Stimulated activated CD4-positive, alpha-beta T cell treated with anti-CD3 and anti-CD28 coated beads, Interleukin-2, amount 100 ng/mL, for 48 hours (primary cell): ENCODE results near the gene GPI.
"Not testable (repeated sequence)": the region's sequence is repeated elsewhere in the genome, so short reads cannot be mapped to it uniquely, and the experiment has no call there.

ENCODE experiments used
- DNase-seq, 2 donors: peaks; one replicate each; pipeline ENCODE4 v3.0.0-alpha.2; 2020

The GPI gene

DNA sequence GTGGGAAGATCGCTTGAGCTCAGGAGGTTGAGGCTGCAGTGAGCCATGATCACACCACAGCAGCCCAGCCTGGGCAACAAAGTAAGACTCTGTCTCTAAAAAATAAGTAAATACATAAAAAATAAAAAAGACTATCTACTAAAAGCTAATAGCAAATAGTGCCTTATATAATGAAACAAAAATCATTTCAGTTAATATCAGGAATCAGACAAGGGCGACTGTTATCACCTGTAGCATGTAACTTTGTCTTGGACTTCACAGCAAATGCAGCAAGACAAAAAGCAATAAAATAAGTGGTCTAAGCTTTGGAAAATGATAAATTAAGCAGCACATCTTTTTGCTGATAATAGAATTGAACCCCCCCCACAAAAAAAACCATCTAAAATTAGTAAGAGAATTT, 21.2 kb upstream of the GPI start:
- DNase-seq: no peak

DNA sequence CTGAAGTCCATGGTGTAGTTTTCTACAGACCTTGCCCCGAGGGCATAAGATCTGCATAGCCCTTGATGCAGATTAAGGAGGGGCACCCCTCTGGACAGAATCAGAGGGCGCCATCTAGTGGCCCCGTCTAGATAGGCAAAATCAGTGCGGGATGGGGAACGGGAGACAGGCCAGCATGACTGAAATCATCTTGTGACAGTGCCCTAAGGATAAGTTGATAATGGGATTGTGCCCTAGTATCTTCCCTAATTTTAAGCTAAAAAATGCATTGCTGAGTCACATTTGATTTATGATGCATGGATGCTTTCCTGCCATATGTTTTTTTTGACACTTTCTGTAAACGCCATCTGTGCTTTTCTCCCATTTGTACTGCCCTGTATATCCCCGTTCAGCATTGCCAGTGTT, 19.0 kb upstream of the GPI start:
- DNase-seq: peak; percentile 73 to 77

DNA sequence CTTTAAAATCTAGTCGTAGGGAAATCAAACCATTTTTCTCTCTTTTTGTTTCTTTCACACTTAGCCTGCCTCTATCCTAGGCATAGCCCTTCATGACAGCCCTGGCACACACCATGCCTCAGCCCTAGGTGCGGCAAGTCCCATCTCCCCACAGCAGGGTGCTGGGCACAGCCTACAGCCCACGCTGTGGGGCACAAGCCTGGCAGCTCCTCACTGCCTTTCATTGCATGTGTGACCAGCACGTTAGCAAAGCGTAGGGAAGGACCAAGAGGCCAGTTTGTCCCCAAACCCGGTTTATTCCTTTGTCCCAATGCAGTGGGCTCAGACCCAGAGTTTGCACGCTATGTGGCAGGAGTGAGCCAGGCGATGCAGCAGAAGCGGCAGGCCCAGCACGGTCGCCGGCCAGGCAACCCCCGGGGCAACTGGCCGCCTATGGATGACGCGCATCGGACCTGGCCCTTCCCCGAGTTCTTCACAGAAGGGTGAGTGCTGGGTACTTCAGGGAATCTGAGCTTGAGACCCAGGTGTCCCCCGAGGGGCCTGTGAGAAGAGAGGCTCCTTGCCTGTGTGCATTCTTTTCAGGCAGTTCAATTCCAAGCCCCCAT, 17.3 kb upstream of the GPI start:
- DNase-seq: no peak

DNA sequence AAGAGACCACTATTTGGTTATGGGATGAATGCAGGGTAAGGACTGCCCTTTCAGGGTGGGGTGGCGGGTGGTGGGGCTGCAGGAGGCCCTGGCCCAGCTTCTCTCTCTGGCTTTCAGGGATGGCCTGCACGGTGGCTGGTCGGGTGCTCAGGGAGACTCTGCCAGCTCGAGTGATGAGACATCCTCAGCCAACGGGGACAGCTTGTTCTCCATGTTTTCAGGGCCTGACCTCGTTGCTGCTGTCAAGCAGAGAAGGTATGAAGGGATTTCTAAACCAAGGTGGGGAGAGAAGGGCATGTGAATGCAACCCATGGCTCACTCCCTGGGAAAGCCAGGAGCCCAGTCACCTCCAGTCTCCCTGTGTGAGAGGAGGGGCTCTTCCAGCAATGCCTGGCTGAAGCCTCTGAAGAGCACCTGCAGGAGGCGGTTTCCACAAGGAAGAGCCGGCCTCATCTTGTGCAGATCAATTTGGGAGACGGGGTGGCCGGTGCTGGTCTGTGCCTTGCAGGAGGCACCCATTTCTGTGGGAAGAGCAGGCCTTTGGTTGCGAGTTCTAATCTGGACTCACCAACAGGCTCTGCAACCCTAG, 16.0 kb upstream of the GPI start:
- DNase-seq: no peak

DNA sequence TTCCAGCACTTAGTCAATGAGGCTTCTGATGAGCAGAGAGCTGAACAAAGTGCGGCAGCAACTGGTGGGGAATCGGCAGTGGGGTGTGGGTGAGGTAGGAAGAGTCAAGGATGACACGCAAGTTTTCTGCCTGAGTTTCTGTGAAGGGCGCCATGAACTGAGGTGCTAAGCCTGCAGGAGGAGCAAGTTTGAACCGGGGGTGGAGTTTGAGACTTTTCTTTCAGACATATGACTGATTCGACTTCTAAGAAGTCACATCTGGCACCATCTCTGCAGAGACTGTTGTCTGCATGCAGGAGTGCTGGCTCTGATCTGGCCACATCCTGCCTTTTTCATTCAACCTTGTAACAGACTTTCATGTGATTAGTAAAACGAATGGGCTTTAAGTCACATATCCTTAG, 14.8 kb upstream of the GPI start:
- peak in 1 of 2 donors; percentile 44 for DNase-seq

DNA sequence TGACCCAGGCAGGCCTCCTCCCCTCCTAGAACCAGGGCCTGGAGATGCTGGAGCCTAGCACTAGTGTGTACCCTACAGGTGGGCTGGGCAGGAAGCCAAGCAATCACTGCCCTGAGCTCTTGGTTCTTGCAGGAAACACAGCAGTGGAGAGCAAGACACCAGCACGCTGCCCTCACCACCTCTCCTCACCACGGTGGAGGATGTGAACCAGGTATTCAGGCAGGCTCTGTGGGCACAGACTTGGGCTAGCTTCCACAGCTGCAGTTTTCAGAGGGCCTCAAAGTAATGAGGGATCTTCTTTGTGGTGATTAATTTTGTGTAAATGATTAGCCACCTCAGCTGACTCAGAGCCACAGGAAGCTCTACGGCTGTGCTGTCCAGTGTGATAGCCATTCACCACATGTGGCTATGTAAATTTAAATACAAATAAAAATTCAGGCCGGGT, 13.6 kb upstream of the GPI start:
- DNase-seq: no peak

DNA sequence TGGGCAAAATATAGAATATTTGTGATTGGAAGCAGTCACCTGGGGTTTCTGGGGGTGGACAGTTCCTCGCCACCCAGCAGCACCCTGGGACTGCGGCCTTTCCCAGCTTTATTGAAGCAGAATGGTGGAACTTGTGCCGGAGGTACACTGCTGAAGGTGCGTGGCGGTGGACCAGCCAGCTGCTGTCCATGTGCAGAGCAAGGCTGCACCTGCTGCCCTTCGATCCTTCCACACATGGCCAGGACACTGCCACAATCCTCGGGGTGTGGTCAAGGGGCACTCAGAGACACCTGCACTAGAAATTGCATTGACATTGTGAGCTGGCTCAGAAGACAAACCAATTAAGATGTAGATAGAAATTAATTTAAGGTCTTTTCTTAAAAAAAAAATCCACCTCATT, 11.4 kb upstream of the GPI start:
- DNase-seq: no peak

DNA sequence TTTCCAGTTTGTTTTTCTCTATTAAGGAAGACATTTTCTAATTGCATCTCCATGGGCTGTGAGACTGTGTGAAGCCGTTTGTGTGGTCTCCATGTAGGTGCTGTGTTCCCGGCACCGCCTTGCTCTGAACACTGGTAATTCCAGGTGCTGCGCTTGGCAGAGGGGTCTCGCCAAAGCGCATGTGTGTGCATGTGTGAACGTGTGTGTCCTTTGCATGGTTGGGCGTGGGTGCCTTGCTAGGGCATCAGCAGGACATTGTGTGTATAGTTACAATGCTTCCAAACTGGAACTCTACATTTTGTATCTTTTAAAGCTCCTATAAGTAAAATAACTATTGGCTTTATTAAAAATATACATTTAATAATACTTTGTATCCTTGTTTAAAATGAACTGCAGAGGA, 9.8 kb upstream of the GPI start:
- no peak for DNase-seq

DNA sequence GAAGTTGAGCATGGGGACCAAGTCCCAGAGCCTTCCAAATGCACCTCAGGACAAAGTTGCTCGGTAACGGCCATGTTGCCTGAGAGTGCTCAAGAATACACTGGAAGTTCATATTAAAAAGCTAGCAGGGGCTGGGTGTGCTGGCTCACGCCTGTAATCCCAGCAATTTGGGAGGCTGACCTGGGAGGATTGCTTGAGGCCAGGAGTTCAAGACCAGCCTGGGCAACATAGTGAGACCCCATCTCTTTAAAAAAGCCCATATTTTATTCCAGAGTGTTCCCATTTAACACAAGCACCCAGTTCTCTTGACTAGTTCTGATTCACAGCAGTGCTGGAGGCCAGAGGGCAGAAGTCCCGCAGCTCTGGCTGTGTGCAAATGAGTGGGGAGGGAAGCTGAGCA, 8.1 kb upstream of the GPI start:
- DNase-seq: no peak

DNA sequence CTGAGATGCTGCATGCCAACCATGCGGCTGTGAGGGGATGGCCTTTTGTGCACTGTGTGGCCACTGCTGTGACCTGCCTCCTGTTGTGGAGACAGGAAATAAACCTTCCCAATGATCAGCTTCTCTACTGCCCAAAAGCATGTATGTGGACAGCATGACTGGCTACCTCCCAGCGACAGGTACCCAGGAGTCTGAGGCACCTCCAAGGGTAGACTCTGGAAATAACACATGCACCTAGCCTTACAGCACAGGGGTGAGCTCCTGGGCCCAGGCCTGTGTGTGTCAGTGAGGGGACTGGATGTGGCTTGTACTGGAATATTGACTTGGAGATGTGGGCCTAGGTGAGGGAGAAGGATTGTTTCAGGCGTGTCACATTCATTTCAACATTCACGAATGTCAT, 7.6 kb upstream of the GPI start:
- DNase-seq: no peak

DNA sequence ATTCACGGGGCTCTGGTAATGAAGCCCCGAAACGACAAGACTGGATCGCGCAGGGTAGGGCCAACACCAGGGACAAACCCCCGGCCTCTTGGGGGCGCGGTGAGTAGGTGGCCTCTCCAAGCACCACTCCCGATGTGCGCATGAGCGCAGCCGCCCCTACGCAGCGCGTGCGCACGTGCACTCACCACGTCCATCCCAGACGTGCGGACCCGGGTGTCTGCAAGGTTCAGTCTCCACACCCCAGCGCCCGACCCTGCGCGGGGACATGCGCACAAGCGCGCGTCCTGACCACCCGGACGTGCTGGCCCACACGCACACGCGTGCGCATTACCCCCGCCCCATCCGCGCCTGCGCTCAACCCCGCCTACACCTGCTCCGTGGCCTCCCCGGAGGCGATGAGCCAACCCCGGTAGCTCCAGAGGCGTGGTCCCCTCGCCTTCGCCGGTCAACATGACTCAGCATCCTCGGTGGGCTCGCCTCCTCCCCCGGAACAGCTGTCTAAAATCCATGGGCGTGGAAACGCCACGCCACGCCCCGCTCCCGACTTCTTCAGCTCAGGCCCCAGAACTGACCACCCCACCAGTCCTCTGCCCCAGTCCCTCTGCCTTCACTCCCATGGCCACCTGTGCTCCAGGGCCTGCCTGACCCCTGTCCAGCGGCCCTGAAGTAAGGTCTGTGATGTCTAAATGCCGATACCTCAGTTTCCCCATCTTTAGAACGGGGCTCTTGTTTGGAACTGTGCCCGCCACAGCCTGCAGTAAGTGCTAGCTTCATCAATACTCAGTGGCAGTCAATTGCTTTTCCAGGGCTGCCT, 5.6 kb upstream of the GPI start:
- peak; percentile 98 to 99 for DNase-seq

DNA sequence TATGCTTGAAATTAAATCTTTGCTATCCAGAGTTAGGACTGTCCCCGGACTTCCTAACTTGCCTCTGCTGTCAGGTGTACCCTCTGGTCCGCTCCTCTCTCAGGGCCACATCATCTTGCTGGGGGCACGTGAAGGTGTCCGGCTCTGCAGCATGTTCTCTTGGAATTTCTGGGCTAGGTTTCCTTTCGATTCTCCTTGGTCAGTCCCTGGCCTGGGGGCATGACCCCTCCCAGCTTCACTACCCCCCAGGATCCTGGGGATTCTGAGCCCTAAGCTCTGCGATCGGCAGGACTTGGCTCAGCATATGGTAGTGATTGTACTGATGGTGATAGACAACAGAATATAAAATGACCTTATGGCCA, 5.1 kb upstream of the GPI start:
- DNase-seq: no peak

DNA sequence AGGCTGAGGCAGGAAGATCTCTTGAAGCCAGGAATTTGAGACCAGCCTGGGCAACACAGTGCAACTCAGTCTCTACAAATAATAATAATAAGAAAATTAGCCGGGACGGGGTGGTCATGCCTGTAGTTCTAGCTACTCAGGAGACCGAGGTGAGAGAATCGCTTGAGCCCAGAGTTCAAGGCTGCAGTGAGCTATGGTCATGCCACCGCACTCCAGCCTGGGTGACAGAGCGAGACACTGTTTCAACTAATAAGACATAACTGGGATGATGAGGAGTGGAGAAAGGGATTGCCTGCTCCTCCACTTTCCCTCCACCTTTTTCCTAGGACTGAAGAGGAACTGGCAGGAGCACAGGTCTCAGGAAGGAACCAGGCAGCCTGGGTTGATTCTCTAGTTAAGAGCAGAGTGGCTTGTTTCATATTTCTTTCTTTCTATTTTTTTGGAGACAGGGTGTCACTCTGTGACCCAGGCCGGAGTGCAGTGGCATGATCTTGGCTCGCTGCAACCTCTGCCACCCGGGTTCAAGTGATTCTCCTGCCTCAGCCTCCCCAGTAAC, 4.6 kb upstream of the GPI start:
- no peak for DNase-seq

DNA sequence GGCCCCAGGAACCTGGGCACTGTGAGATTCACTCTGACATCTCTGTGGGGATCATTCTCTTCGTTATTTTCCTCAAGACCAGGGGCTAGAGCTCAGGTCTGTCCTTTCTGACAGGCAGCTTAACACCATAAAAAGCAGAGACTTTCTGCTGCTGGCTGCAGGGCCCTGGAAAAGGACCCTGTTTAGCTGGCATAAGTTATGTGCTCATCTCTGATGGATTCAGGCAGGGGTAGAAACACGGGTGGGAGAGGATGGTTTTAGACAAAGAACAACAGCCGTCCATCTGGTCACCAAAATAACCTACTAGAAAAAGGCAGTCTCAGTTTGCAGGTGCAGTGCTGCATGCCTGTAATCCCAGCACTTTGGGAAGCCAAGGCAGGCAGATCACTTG, 2.3 kb upstream of the GPI start:
- DNase-seq: no peak

DNA sequence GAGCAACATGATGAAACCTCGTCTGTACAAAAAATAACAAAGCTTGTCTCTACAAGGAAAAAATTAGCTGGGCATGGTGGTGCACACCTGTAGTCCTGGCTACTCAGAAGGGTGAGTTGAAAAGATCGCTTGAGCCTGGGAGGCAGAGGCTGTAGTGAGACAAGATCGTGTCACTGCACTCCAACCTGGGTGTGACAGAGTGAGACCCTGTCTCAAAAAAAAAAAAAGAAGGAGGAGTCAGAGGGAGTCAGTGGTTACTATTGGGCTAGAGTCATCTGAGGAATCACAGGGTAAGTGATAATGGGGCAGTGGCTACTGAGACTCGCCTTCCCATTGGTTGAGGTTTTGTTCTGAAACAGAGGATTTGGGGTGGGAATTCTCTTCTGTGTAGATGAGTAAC, 1.9 kb upstream of the GPI start:
- no peak for DNase-seq

DNA sequence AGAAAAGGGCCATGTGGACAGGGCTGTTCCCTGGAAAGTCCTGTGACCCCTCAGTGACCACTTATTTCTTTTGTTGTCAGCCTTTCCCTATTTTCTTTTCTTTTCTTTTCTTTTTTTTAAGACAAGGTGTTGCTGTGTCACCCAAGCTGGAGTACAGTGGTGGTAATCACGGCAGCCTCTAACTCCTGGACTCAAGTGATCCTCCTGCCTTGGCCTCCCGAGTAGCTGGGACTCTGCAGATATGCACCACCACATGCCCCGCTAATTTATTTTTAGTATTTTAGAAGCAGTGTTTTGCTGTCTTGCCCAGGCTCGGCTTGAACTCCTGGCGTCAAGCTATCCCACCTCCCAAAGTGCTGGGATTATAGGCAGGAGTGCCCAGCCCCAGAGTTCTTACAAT, 1.1 kb upstream of the GPI start:
- no peak for DNase-seq

DNA sequence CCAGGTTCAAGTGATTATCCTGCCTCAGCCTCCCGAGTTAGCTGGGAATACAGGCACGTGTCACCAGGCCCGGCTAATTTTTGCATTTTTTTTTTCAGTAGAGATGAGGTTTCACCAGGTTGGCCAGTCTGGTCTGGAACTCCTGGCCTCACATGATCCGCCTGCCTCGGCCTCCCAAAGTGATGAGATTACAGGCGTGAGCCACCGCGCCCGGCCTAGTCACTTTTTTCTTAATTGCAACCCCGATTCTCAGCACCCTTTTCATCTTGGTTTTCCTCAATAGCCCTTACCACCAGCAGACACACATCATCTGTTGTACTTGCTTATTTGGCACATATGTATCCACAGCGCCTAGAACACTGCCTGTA, 550 bp upstream of the GPI start:
- no peak for DNase-seq

DNA sequence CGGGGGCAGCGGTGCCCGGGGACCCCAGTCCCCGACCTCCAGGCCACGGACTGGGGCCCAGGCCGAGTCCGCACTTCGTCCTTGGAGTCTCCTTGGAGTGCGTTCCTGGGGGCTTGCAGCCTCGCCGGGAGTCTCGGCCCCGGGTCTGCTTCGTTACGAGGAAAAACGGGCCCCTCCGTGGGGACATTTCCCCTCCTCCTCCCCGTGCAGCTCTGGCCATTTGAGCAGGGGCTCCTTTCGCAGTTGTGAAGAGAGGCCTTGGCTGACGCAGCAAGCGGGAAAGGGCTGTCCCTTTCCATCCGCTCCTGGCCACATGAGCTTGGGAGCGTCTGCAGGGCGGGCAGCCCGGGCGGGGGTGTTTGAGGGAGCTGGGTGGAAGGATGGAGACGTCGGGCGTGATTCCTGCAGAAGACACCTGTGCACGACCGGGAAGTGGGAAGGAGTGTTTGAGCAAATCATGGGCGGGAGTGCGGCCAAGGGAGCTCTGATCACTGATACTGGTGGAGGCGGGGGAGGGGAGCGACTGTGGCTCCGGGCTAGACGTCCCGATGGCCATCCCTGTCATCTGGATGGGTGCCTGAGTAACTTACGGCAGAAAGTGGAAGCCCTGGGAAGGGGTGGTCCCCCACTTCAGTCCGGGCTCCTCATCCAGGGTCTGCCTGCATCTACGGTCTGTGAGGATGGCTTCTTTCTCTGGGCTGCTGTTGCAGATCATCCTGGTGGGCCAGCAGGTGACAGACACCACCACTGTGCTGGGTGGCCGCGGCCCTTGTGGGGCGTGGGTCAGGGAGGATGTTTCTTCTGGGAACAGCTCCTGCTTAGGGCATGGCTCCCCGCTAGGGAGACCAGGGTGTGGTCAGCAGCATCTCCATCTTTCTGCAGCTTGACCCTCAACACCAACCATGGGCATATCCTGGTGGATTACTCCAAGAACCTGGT, 736 bp downstream of the GPI start:
- DNase-seq: no peak

DNA sequence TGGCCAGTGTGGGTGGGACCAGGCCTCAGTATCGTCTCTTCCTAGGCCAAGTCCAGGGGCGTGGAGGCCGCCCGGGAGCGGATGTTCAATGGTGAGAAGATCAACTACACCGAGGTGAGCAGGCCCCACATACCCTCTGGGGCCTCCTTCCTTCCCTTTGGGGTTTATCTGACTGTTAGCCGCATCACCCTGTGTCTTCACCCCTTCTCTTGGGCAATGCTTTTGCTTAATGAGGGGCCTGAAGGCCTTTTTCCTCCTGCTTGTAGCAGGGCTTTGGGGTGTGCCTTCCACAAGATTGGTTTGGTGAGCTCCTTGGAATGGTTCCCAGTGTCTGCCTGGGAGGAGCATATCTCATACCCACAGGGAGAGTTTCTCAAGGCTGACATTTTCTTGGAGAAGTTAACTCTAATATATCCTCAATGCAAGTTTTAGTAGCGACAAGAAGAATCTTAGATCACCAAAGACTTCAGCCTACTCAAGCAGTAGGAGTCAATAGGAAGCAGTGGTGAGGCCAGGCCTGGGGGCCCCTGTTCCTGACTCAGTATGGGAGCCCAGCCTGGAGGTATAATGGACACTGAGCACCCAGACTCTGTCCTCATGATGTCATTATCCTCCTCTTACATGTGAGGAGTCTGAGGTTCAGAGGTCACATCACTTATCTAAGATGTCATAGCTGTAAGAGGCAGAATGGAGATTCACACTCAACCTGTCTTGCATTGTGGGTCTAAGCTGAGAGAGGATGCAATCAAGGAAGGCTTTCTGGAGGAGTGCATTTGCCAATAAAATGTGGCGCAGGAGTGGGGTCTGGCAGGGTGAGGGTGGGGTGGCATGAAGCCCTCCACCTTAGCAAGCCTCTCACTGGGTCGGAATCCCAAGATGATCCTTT, 2.0 kb downstream of the GPI start:
- DNase-seq: no peak

DNA sequence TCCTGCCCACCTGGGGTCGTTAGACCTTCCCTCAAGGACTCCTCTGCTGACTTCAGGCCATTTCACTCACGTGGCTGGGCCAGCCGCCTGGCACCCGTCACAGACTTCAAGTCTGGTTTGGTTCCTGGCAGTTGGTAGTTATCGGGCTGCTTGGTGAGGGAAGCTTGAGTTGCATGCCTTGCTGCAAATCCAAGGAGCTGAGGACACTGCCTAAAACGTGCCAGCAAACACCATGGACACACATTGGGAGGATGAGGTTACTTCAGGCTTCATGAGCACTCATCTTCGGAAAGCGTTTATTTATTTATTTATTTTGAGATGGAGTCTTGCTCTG, 2.6 kb downstream of the GPI start:
- no peak for DNase-seq

DNA sequence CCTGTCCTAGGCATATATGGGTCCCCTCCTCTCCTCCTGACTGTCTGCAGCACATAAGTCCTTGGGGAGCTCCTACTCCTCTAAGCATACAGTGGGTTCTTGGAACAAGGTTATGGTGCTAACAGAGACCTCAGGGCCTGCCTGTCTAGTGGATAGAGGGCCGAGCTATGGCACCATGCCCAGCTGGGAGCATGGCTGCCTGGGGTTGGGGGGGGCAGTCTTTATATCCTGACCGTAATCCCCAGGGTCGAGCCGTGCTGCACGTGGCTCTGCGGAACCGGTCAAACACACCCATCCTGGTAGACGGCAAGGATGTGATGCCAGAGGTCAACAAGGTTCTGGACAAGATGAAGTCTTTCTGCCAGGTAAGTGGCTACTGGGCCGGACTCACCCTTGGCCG, 3.3 kb downstream of the GPI start:
- DNase-seq: no peak

DNA sequence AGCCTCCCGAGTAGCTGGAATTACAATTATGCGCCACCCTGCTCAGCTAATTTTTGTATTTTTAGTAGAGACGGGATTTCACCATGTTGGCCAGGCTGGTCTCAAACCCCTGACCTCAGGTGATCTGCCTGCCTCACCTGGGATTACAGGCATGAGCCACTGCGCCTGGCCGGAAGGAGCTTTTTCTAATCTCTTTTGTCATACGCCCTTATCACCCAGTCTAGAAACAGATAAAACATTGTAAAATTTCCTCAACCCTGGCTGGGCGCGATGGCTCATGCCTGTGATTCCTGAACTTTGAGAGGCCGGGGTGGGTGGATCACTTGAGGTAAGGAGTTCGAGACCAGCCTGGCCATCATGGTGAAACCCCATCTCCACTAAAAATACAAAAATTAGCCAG, 4.2 kb downstream of the GPI start:
- DNase-seq: not testable (repeated sequence)
